SK-N-SH (cell line): Measurements from ENCODE around the gene ARL4D. TPM values are rescaled to one million over a fixed set of nuclear protein-coding genes. Genes with fewer than 3 reads are reported as not detected.

Source experiments
- CTCF ChIA-PET: fragments of 300-600, 350-600 bp; formaldehyde crosslinking; extraction: SDS; loops from one replicate; lab custom pipeline; 2021; lab: Yijun Ruan, JAX
- POLR2A ChIA-PET: fragments of 350-600 bp; sonication (Branson Sonifier 250); formaldehyde crosslinking; extraction: SDS; loops from one replicate; lab custom pipeline; 2020; ENCODE audit warnings: antibody characterized with exemption, inconsistent platforms; lab: Yijun Ruan, JAX
- DNase-seq: peaks from one replicate; pipeline ENCODE4 v3.0.0; 2012
- H2AFZ ChIP-seq: fragments of 200-600 bp; sonication (generic); 2 replicates; pipeline ENCODE4 v1.8.1; 2016; ENCODE audit warnings: antibody characterized with exemption, mild to moderate bottlenecking, low read depth
- H3F3A ChIP-seq: fragments of 200-600 bp; sonication (generic); replicated peaks from 2 replicates; pipeline ENCODE3; 2016; ENCODE audit warnings: antibody characterized with exemption, mild to moderate bottlenecking; ENCODE audit not compliant: insufficient read depth
- H3K27ac ChIP-seq, 2 experiments: fragments of 200-500 bp in 1 of 2; fragments of 200-600 bp in 1 of 2; sonication (Bioruptor generic) in 1 of 2; sonication (generic), shearing (Covaris generic) in 1 of 2; 2 replicates each; pipeline versions ENCODE4 v1.5.1 to v1.6.1; 2014 to 2016; ENCODE audit warnings: low read depth in 2 of 2, inconsistent platforms in 1 of 2, low read length in 1 of 2, mild to moderate bottlenecking in 1 of 2, mixed read lengths in 1 of 2
- H3K27me3 ChIP-seq: fragments of 200-600 bp; sonication (generic), shearing (Covaris generic); 2 replicates; pipeline ENCODE4 v1.6.1; 2016; ENCODE audit warnings: mixed run types; ENCODE audit not compliant: insufficient read depth
- H3K36me3 ChIP-seq, 2 experiments: fragments of 200-500 bp in 1 of 2; fragments of 200-600 bp in 1 of 2; sonication (Bioruptor generic) in 1 of 2; sonication (generic) in 1 of 2; replicated peaks in 1 of 2; 2 replicates each; pipeline versions ENCODE3 to v1.5.1; 2014 to 2016; ENCODE audit warnings: low read length in 1 of 2, mild to moderate bottlenecking in 1 of 2; ENCODE audit not compliant: insufficient read depth in 2 of 2, control insufficient read depth in 1 of 2
- H3K4me1 ChIP-seq, 2 experiments: fragments of 200-500 bp in 1 of 2; fragments of 200-600 bp in 1 of 2; sonication (Bioruptor generic) in 1 of 2; sonication (generic), shearing (Covaris generic) in 1 of 2; 2 replicates each; pipeline versions ENCODE4 v1.5.1 to v1.6.1; 2014 to 2016; ENCODE audit warnings: low read depth in 1 of 2, low read length in 1 of 2, mixed run types in 1 of 2; ENCODE audit not compliant: insufficient read depth in 2 of 2, control insufficient read depth in 1 of 2
- H3K4me2 ChIP-seq: fragments of 200-600 bp; sonication (generic), shearing (Covaris generic); 2 replicates; pipeline ENCODE4 v1.6.1; 2017; ENCODE audit warnings: mixed run types
- H3K4me3 ChIP-seq, 2 experiments: fragments of 200-500 bp in 1 of 2; fragments of 200-600 bp in 1 of 2; sonication (Bioruptor generic) in 1 of 2; sonication (generic), shearing (Covaris generic) in 1 of 2; 2 replicates each; pipeline versions ENCODE4 v1.5.1 to v1.8.1; 2014 to 2016; ENCODE audit warnings: low read depth in 2 of 2, inconsistent platforms in 1 of 2, low read length in 1 of 2, mild to moderate bottlenecking in 1 of 2, mixed read lengths in 1 of 2, moderate library complexity in 1 of 2
- H3K79me2 ChIP-seq: fragments of 200-600 bp; sonication (generic); 2 replicates; pipeline ENCODE4 v1.8.1; 2017; ENCODE audit warnings: mild to moderate bottlenecking; ENCODE audit not compliant: insufficient read depth
- H3K9ac ChIP-seq: fragments of 200-600 bp; sonication (generic); 2 replicates; pipeline ENCODE4 v1.6.1; 2017; ENCODE audit warnings: mixed run types
- H3K9me2 ChIP-seq: fragments of 200-600 bp; sonication (generic); 2 replicates; pipeline ENCODE4 v1.6.1; 2017; ENCODE audit warnings: mixed run types
- H3K9me3 ChIP-seq: fragments of 200-600 bp; sonication (generic); 2 replicates; pipeline ENCODE4 v1.6.1; 2017; ENCODE audit warnings: mixed run types, mild to moderate bottlenecking, moderate library complexity
- H4K20me1 ChIP-seq: fragments of 200-600 bp; sonication (generic); 2 replicates; pipeline ENCODE4 v1.6.1; 2017; ENCODE audit warnings: mild to moderate bottlenecking, mixed run types; ENCODE audit not compliant: insufficient read depth
- CHD2 ChIP-seq: fragments of 150-350 bp; IDR thresholded peaks from 2 replicates; pipeline ENCODE4 v1.6.1; 2018; ENCODE audit warnings: low read length; ENCODE audit not compliant: partially characterized antibody
- FOSL2 ChIP-seq: IDR thresholded peaks from 2 replicates; pipeline ENCODE4 v1.4.0; 2012; ENCODE audit warnings: low read depth, mild to moderate bottlenecking, moderate library complexity, borderline replicate concordance
- GABPA ChIP-seq: IDR thresholded peaks from 2 replicates; pipeline ENCODE4 v1.4.0; 2012; ENCODE audit warnings: low read depth, mild to moderate bottlenecking
- GATA2 ChIP-seq: sonication (generic); formaldehyde crosslinking; IDR thresholded peaks from 2 replicates; pipeline ENCODE4 v1.5.0; 2020; ENCODE audit warnings: mild to moderate bottlenecking, missing genetic modification reagents
- MEF2A ChIP-seq: IDR thresholded peaks from 2 replicates; pipeline ENCODE4 v1.4.0; 2012; ENCODE audit warnings: low read depth, borderline replicate concordance
- MXI1 ChIP-seq: IDR thresholded peaks from 2 replicates; pipeline ENCODE4 v1.6.1; 2012; ENCODE audit warnings: mild to moderate bottlenecking, low read depth, low read length, improper control_type of control experiment
- POLR2AphosphoS5 ChIP-seq: IDR thresholded peaks from 2 replicates; pipeline ENCODE4 v1.6.1; 2012; ENCODE audit warnings: low read depth, low read length
- RFX5 ChIP-seq: IDR thresholded peaks from 2 replicates; pipeline ENCODE4 v1.6.1; 2012; ENCODE audit warnings: mild to moderate bottlenecking, improper control_type of control experiment, low read length
- RXRA ChIP-seq: IDR thresholded peaks from 2 replicates; pipeline ENCODE4 v1.4.0; 2012; ENCODE audit warnings: low read depth, mild to moderate bottlenecking, borderline replicate concordance
- TAF1 ChIP-seq: IDR thresholded peaks from 2 replicates; pipeline ENCODE4 v1.6.1; 2012; ENCODE audit warnings: low read depth, mild to moderate bottlenecking, low read length, moderate library complexity, borderline replicate concordance
- TCF12 ChIP-seq: IDR thresholded peaks from 2 replicates; pipeline ENCODE4 v1.4.0; 2012
- TEAD4 ChIP-seq: IDR thresholded peaks from 2 replicates; pipeline ENCODE4 v1.4.0; 2012; ENCODE audit warnings: mild to moderate bottlenecking, borderline replicate concordance; ENCODE audit not compliant: insufficient read depth
- WGBS: methylation state at CpG from one replicate; pipeline ENCODE4 v1.1.6; 2017; ENCODE audit warnings: low lambda C conversion rate; 5-methylcytosine and 5-hydroxymethylcytosine counted together
- polyA plus RNA-seq, 3 experiments: library from polyadenylated mRNA; depleted of rRNA; stranded (reverse); fragments of >200 nt; gene quantifications; 2 replicates each; pipeline ENCODE4 v1.2.3, GENCODE V29; 2012
- TF ChIP-seq, protein P1 (sequence below): fragments of 200-600 bp; sonication (generic); IDR thresholded peaks from 2 replicates; pipeline ENCODE4 v1.6.1; 2017; ENCODE audit warnings: antibody characterized with exemption, mild to moderate bottlenecking, moderate library complexity
- TF ChIP-seq, protein P2 (sequence below): IDR thresholded peaks from 2 replicates; pipeline ENCODE4 v1.4.0; 2012; ENCODE audit warnings: low read depth, borderline replicate concordance
- TF ChIP-seq, protein P3 (sequence below): IDR thresholded peaks from 2 replicates; pipeline ENCODE4 v1.4.0; 2012; ENCODE audit warnings: low read depth
- TF ChIP-seq, protein P4 (sequence below): IDR thresholded peaks from 2 replicates; pipeline ENCODE4; 2012
- TF ChIP-seq, protein P5 (sequence below): fragments of 150-350 bp; IDR thresholded peaks from 2 replicates; pipeline ENCODE4 v1.6.1; 2016; ENCODE audit warnings: mild to moderate bottlenecking, low read depth, low read length

ARL4D gene
- polyA plus RNA-seq, 1 of the 3 experiments (the other 2 are of a cell fraction): 29.5 TPM

DNA sequence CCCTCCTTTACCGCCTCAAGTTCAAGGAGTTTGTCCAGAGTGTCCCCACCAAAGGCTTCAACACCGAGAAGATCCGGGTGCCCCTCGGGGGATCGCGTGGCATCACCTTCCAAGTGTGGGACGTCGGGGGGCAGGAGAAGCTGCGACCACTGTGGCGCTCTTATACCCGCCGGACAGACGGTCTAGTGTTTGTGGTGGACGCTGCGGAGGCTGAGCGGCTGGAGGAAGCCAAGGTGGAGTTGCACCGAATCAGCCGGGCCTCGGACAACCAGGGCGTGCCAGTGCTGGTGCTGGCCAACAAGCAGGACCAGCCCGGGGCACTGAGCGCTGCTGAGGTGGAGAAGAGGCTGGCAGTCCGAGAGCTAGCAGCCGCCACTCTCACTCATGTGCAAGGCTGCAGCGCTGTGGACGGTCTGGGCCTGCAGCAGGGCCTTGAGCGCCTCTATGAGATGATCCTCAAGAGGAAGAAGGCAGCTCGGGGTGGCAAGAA is 1.1 kb downstream of the ARL4D start (continued):
- TF ChIP-seq, protein P1, sequence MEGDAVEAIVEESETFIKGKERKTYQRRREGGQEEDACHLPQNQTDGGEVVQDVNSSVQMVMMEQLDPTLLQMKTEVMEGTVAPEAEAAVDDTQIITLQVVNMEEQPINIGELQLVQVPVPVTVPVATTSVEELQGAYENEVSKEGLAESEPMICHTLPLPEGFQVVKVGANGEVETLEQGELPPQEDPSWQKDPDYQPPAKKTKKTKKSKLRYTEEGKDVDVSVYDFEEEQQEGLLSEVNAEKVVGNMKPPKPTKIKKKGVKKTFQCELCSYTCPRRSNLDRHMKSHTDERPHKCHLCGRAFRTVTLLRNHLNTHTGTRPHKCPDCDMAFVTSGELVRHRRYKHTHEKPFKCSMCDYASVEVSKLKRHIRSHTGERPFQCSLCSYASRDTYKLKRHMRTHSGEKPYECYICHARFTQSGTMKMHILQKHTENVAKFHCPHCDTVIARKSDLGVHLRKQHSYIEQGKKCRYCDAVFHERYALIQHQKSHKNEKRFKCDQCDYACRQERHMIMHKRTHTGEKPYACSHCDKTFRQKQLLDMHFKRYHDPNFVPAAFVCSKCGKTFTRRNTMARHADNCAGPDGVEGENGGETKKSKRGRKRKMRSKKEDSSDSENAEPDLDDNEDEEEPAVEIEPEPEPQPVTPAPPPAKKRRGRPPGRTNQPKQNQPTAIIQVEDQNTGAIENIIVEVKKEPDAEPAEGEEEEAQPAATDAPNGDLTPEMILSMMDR: no peak
- TF ChIP-seq CHD2 (no peak), POLR2AphosphoS5 (no peak), FOSL2 (no peak), GATA2 (CRISPR knock-in tag) (no peak)
- TF ChIP-seq, protein P2, sequence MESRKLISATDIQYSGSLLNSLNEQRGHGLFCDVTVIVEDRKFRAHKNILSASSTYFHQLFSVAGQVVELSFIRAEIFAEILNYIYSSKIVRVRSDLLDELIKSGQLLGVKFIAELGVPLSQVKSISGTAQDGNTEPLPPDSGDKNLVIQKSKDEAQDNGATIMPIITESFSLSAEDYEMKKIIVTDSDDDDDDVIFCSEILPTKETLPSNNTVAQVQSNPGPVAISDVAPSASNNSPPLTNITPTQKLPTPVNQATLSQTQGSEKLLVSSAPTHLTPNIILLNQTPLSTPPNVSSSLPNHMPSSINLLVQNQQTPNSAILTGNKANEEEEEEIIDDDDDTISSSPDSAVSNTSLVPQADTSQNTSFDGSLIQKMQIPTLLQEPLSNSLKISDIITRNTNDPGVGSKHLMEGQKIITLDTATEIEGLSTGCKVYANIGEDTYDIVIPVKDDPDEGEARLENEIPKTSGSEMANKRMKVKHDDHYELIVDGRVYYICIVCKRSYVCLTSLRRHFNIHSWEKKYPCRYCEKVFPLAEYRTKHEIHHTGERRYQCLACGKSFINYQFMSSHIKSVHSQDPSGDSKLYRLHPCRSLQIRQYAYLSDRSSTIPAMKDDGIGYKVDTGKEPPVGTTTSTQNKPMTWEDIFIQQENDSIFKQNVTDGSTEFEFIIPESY: no peak

DNA sequence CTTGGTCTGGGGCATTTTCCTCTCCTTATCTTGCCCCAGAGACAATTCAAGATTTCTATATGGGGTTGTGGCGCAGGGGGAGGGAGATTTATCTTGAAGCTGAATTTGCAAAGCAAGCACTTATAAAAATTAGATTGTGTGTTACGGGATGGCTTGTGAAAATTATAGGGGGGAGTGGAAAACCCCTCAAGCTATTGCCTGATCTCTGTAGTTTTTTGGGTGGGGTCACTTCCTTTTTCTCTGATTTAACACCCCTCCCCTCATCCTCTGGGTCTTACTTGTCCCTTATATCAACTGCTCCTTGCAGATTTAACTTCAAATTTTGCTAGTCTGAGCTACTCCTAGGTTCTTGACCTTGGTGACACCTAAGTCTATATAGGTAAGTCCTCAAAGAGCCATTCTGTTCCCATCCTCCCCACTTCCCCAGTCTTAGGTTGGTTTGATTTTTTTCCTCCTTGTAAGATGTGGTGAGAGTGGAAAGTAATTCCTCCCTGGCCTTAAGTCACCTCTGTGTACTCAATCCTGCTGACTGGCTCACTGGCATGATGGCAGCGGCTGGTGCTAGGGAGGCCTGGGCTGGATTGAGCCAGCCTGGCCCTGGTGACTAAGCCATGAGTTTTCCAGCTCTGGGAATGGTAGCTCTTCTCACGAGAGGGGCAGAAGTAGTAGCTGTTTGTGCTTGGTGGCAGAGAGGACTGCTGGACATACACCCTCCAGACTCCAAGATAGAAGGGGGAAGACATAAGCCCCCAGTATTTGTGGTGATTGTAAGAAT is 2.3 kb downstream of the ARL4D start:
- Histone ChIP-seq H3K4me2 (peak overlapping the region; percentile 89), H3K4me1 (peaks cover 4 to 22% of the 10 kb centered on the region in 2 experiments; a peak in 1 of 4 replicates), H3K9ac (peak overlapping the region; percentile 67), H3K27me3 (no peaks in the 10 kb centered on the region), H3K27ac (peak overlapping the region in 1 of 2 experiments; percentile 92; a peak in 2 of 4 replicates), H3K9me3 (no peaks in the 10 kb centered on the region), H3K79me2 (peaks cover 47% of the 10 kb centered on the region), H3K4me3 (peak overlapping the region in 1 of 2 experiments; percentile 78; a peak in 3 of 4 replicates), H3K9me2 (no peaks in the 10 kb centered on the region), H3F3A (peaks cover 18% of the 10 kb centered on the region), H3K36me3 (peaks cover 0 to 4% of the 10 kb centered on the region in 2 experiments), H4K20me1 (no peaks in the 10 kb centered on the region), H2AFZ (no peak overlapping the region)
- ChIA-PET POLR2A (interaction anchor here (0.9 to 1.7 kb wide), 3 partner anchors 38 to 83 kb away, joined by 3 to 5 read pairs (median 3); partner anchors contain the start of gene DHX8), CTCF (interaction anchor here (1.2 to 12.4 kb wide), 4 partner anchors 9 to 273 kb away, joined by 3 to 430 read pairs (median 4); partner anchors contain the start of gene DHX8)
- WGBS: 48% methylated on average over 4 of the region's 4 CpGs
- DNase-seq: no peak
- peak; percentile 11; the same call in 1 of the 2 replicates for TF ChIP-seq TAF1
- TF ChIP-seq GABPA: no peak
- peak; percentile 64; the same call in 1 of the 2 replicates for TF ChIP-seq FOSL2
- peak; percentile 59; the same call in 1 of the 2 replicates for TF ChIP-seq RXRA
- no peak for TF ChIP-seq TEAD4
- TF ChIP-seq, protein P3, sequence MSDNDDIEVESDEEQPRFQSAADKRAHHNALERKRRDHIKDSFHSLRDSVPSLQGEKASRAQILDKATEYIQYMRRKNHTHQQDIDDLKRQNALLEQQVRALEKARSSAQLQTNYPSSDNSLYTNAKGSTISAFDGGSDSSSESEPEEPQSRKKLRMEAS: peak; percentile 68
- TF ChIP-seq MEF2A: no peak
- peak; percentile 44; the same call in 1 of the 2 replicates for TF ChIP-seq TCF12
- TF ChIP-seq, protein P4, sequence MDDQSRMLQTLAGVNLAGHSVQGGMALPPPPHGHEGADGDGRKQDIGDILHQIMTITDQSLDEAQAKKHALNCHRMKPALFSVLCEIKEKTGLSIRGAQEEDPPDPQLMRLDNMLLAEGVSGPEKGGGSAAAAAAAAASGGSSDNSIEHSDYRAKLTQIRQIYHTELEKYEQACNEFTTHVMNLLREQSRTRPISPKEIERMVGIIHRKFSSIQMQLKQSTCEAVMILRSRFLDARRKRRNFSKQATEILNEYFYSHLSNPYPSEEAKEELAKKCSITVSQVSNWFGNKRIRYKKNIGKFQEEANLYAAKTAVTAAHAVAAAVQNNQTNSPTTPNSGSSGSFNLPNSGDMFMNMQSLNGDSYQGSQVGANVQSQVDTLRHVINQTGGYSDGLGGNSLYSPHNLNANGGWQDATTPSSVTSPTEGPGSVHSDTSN: no peak
- TF ChIP-seq, protein P5, sequence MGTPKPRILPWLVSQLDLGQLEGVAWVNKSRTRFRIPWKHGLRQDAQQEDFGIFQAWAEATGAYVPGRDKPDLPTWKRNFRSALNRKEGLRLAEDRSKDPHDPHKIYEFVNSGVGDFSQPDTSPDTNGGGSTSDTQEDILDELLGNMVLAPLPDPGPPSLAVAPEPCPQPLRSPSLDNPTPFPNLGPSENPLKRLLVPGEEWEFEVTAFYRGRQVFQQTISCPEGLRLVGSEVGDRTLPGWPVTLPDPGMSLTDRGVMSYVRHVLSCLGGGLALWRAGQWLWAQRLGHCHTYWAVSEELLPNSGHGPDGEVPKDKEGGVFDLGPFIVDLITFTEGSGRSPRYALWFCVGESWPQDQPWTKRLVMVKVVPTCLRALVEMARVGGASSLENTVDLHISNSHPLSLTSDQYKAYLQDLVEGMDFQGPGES: no peak
- TF ChIP-seq, protein P1: no peak
- no peak for TF ChIP-seq MXI1
- TF ChIP-seq RFX5: no peak
- TF ChIP-seq POLR2AphosphoS5: 0 out of 2 replicates have a peak, but pooled peaks have one; percentile 29
- no peak for TF ChIP-seq CHD2
